HCT116 (cell line): Measurements from ENCODE around the gene ADGRL3. TPM values are rescaled to one million over a fixed set of nuclear protein-coding genes. Genes with fewer than 3 reads are reported as not detected.

Experiments used
- ATAC-seq: fragments of 200-7000 bp; cut with Tn5 transposase; 2 replicates; pipeline ENCODE4 v1.9.1; 2020; ENCODE audit warnings: mild to moderate bottlenecking, moderate library complexity
- BruUV-seq: library from RNA; stranded (reverse); fragments of 400-500 nt; replicated peaks from 2 replicates; lab custom pipeline; 2021; lab: Mats Ljungman, UMichigan
- CTCF ChIA-PET: fragments of 300-600 bp; sonication (Branson Sonifier 250); formaldehyde crosslinking; loops from one replicate; lab custom pipeline; 2021; ENCODE audit warnings: antibody characterized with exemption; lab: Charles Lee
- POLR2A ChIA-PET: fragments of 300-600, 350-600 bp; sonication (Branson Sonifier 250); formaldehyde crosslinking; loops from one replicate; lab custom pipeline; 2021; ENCODE audit warnings: antibody characterized with exemption; lab: Charles Lee
- RAD21 ChIA-PET, 2 experiments: fragments of 300-600 bp; sonication (Branson Sonifier 250); formaldehyde crosslinking; loops; one replicate each; lab custom pipeline; 2023; ENCODE audit warnings: low total read pairs in 2 of 2; ENCODE audit not compliant: uncharacterized antibody in 2 of 2, unreplicated experiment in 2 of 2, low non-redundant PET in 1 of 2; lab: Charles Lee
- DNase-seq: peaks from one replicate; pipeline ENCODE4 v3.0.0-alpha.2; 2010; ENCODE audit warnings: low read depth, low spot score
- H2AFZ ChIP-seq: fragments of 200-600 bp; shearing (Covaris generic), sonication (generic); 2 replicates; pipeline ENCODE4 v1.6.1; 2017; ENCODE audit warnings: low read depth, mixed run types, mixed read lengths, antibody characterized with exemption, low read length; ENCODE audit not compliant: poor library complexity, severe bottlenecking
- H3K27ac ChIP-seq: 2 replicates; pipeline ENCODE4 v1.5.1; 2012; ENCODE audit warnings: low read depth, low read length
- H3K27me3 ChIP-seq: fragments of 200-600 bp; sonication (generic); 2 replicates; pipeline ENCODE4 v1.6.1; 2016; ENCODE audit warnings: mixed run types, low read length, mixed read lengths; ENCODE audit not compliant: insufficient read depth
- H3K36me3 ChIP-seq, 2 experiments: fragments of 200-500 bp in 1 of 2; fragments of 200-600 bp in 1 of 2; sonication (Bioruptor generic) in 1 of 2; sonication (generic) in 1 of 2; 2 replicates each; pipeline versions ENCODE4 v1.5.1 to v1.6.1; 2014 to 2016; ENCODE audit warnings: low read length in 2 of 2, inconsistent platforms in 1 of 2, mixed read lengths in 1 of 2, mixed run types in 1 of 2; ENCODE audit not compliant: insufficient read depth in 2 of 2, control insufficient read depth in 1 of 2
- H3K4me1 ChIP-seq, 2 experiments: fragments of 200-600 bp in 1 of 2; sonication (generic) in 1 of 2; 2 replicates each; pipeline versions ENCODE4 v1.5.1 to v1.6.1; 2012 to 2017; ENCODE audit warnings: low read length in 2 of 2, inconsistent platforms in 1 of 2, mild to moderate bottlenecking in 1 of 2, mixed read lengths in 1 of 2, mixed run types in 1 of 2, moderate library complexity in 1 of 2; ENCODE audit not compliant: insufficient read depth in 2 of 2, control insufficient read depth in 1 of 2
- H3K4me2 ChIP-seq: fragments of 200-600 bp; sonication (generic); 2 replicates; pipeline ENCODE4 v1.6.1; 2017; ENCODE audit warnings: mixed run types, low read length, mixed read lengths
- H3K4me3 ChIP-seq, 2 experiments: fragments of 200-600 bp in 1 of 2; sonication (generic) in 1 of 2; replicated peaks in 1 of 2; 2 replicates each; pipeline ENCODE4 v1.5.1; 2011 to 2016; ENCODE audit warnings: low read length in 2 of 2, control low read depth in 1 of 2, low read depth in 1 of 2, mild to moderate bottlenecking in 1 of 2, mixed read lengths in 1 of 2, mixed run types in 1 of 2
- H3K79me2 ChIP-seq: fragments of 200-600 bp; sonication (generic); 2 replicates; pipeline ENCODE4 v1.6.1; 2017; ENCODE audit warnings: mild to moderate bottlenecking, mixed run types, low read length, moderate library complexity, mixed read lengths; ENCODE audit not compliant: insufficient read depth
- H3K9ac ChIP-seq: fragments of 200-600 bp; sonication (generic); 2 replicates; pipeline ENCODE4 v1.6.1; 2016; ENCODE audit warnings: low read length, mixed read lengths
- H3K9me2 ChIP-seq: fragments of 200-600 bp; sonication (generic), shearing (Covaris generic); 2 replicates; pipeline ENCODE4 v1.6.1; 2017; ENCODE audit warnings: mixed run types, mild to moderate bottlenecking, moderate library complexity; ENCODE audit not compliant: insufficient read depth
- H3K9me3 ChIP-seq, 2 experiments: fragments of 200-500 bp in 1 of 2; fragments of 200-600 bp in 1 of 2; sonication (Bioruptor generic) in 1 of 2; sonication (generic) in 1 of 2; 2 replicates each; pipeline ENCODE4 v1.6.1; 2014 to 2017; ENCODE audit warnings: low read length in 2 of 2, mixed read lengths in 2 of 2, inconsistent platforms in 1 of 2, low read depth in 1 of 2, mild to moderate bottlenecking in 1 of 2, mixed run types in 1 of 2, moderate library complexity in 1 of 2; ENCODE audit not compliant: control insufficient read depth in 1 of 2, insufficient read depth in 1 of 2
- H4K20me1 ChIP-seq: fragments of 200-600 bp; sonication (generic), shearing (Covaris generic); 2 replicates; pipeline ENCODE4 v1.6.1; 2017; ENCODE audit warnings: mixed run types, mild to moderate bottlenecking, moderate library complexity; ENCODE audit not compliant: insufficient read depth
- CBX3 ChIP-seq: IDR thresholded peaks from 2 replicates; pipeline ENCODE4 v1.6.1; 2012; ENCODE audit warnings: low read depth
- ELF1 ChIP-seq: IDR thresholded peaks from 2 replicates; pipeline ENCODE4 v1.6.1; 2012; ENCODE audit warnings: low read depth, borderline replicate concordance
- EZH2 ChIP-seq: fragments of 200-600 bp; sonication (generic); IDR thresholded peaks from 2 replicates; pipeline ENCODE4 v1.6.1; 2017; ENCODE audit warnings: antibody characterized with exemption, mixed run types
- EZH2phosphoT487 ChIP-seq: fragments of 200-600 bp; IDR thresholded peaks from 2 replicates; pipeline ENCODE4 v1.6.1; 2018; ENCODE audit warnings: antibody characterized with exemption, borderline replicate concordance
- POLR2A ChIP-seq: IDR thresholded peaks from 2 replicates; pipeline ENCODE4 v1.7.0; 2011; ENCODE audit warnings: borderline replicate concordance; ENCODE audit not compliant: insufficient read depth, insufficient read length; ENCODE audit errors: extremely low read depth
- SIN3A ChIP-seq: IDR thresholded peaks from 2 replicates; pipeline ENCODE4 v1.6.1; 2012; ENCODE audit warnings: low read depth
- SP1 ChIP-seq: IDR thresholded peaks from 2 replicates; pipeline ENCODE4 v1.6.1; 2012; ENCODE audit warnings: low read depth
- SRF ChIP-seq: IDR thresholded peaks from 2 replicates; pipeline ENCODE4 v1.6.1; 2012; ENCODE audit warnings: low read depth
- ZFX ChIP-seq: fragments of 450-650 bp; IDR thresholded peaks from 2 replicates; pipeline ENCODE4 v1.6.1; 2017
- intact Hi-C: fragments of 100-400 bp; cut with micrococcal nuclease; formaldehyde crosslinking; loops from 2 replicates; pipeline ENCODE4 v1.10.0; 2022
- total RNA-seq: library from RNA; stranded (reverse); gene quantifications from one replicate; pipeline ENCODE4 v1.2.1, GENCODE V29; 2021; ENCODE audit not compliant: unreplicated experiment
- TF ChIP-seq, protein P1 (sequence below): IDR thresholded peaks from 2 replicates; pipeline ENCODE4 v1.6.1; 2011; ENCODE audit warnings: mild to moderate bottlenecking, low read length, moderate library complexity; ENCODE audit not compliant: insufficient replicate concordance; ENCODE audit errors: extremely low read depth
- TF ChIP-seq, protein P2 (sequence below): IDR thresholded peaks from 2 replicates; pipeline ENCODE4 v1.6.1; 2012; ENCODE audit warnings: low read depth

The ADGRL3 gene
- total RNA-seq, 1 experiment from 2014 or later: not detected

- H3K9me3 ChIP-seq: peaks cover 7 to 8% of the 10 kb centered on the region in 2 experiments; a peak in 3 of 4 replicates
- H3K79me2 ChIP-seq: no peaks in the 10 kb centered on the region
- POLR2A ChIA-PET: no interaction called here
- no peaks in the 10 kb centered on the region for H3K9me2 ChIP-seq
- DNase-seq (no peak), ATAC-seq (no peak)
- no peak overlapping the region for H3K27ac ChIP-seq
- H3K4me3 ChIP-seq: no peak overlapping the region
- no peak overlapping the region for H3K9ac ChIP-seq
- H3K27me3 ChIP-seq: no peaks in the 10 kb centered on the region
- H3K4me1 ChIP-seq: no peaks in the 10 kb centered on the region
- RAD21 ChIA-PET: no interaction called here
- CTCF ChIA-PET: no interaction called here
- BruUV-seq: no TSS peak
- TF ChIP-seq EZH2phosphoT487: no peak
- TF ChIP-seq, protein P1, sequence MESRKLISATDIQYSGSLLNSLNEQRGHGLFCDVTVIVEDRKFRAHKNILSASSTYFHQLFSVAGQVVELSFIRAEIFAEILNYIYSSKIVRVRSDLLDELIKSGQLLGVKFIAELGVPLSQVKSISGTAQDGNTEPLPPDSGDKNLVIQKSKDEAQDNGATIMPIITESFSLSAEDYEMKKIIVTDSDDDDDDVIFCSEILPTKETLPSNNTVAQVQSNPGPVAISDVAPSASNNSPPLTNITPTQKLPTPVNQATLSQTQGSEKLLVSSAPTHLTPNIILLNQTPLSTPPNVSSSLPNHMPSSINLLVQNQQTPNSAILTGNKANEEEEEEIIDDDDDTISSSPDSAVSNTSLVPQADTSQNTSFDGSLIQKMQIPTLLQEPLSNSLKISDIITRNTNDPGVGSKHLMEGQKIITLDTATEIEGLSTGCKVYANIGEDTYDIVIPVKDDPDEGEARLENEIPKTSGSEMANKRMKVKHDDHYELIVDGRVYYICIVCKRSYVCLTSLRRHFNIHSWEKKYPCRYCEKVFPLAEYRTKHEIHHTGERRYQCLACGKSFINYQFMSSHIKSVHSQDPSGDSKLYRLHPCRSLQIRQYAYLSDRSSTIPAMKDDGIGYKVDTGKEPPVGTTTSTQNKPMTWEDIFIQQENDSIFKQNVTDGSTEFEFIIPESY: no peak
- no peak for TF ChIP-seq SP1
- no peak for TF ChIP-seq POLR2A
- no peak for TF ChIP-seq CBX3
- no peaks in the 10 kb centered on the region for H3K36me3 ChIP-seq
- intact Hi-C loops: no loop called here
- no peak overlapping the region for H2AFZ ChIP-seq
- H3K4me2 ChIP-seq: no peak overlapping the region
- no peaks in the 10 kb centered on the region for H4K20me1 ChIP-seq
Observed at GRCh38 chr4:61559396-61559795, 359.3 kb downstream of the ADGRL3 start.

DNA sequence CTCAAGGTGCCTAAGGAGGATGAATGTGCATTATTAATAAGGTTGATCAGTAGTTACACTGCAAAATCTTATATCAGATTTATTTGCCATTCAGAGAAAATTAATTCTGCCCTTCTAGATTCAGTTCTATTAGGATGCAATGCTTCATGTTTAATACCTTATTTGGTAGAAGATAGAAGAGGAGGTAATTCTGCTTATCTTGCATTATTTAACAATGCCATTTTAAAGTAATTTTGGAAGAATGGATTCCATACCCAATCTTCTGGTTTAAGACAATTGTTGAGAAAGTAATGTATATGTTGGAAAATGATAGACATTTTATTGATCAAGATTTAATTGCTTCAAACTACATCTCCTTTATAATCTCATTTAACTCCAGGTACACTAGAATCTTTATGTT is 360.9 kb downstream of the ADGRL3 start:
- RAD21 ChIA-PET: no interaction called here
- no peak overlapping the region for H3K4me2 ChIP-seq
- H3K27me3 ChIP-seq: no peaks in the 10 kb centered on the region
- TF ChIP-seq EZH2: no peak
- TF ChIP-seq, protein P1: no peak
- TF ChIP-seq EZH2phosphoT487: no peak
- no peak for TF ChIP-seq POLR2A
- TF ChIP-seq ELF1: no peak
- TF ChIP-seq ZFX: no peak
- no peak for TF ChIP-seq SIN3A
- TF ChIP-seq, protein P2, sequence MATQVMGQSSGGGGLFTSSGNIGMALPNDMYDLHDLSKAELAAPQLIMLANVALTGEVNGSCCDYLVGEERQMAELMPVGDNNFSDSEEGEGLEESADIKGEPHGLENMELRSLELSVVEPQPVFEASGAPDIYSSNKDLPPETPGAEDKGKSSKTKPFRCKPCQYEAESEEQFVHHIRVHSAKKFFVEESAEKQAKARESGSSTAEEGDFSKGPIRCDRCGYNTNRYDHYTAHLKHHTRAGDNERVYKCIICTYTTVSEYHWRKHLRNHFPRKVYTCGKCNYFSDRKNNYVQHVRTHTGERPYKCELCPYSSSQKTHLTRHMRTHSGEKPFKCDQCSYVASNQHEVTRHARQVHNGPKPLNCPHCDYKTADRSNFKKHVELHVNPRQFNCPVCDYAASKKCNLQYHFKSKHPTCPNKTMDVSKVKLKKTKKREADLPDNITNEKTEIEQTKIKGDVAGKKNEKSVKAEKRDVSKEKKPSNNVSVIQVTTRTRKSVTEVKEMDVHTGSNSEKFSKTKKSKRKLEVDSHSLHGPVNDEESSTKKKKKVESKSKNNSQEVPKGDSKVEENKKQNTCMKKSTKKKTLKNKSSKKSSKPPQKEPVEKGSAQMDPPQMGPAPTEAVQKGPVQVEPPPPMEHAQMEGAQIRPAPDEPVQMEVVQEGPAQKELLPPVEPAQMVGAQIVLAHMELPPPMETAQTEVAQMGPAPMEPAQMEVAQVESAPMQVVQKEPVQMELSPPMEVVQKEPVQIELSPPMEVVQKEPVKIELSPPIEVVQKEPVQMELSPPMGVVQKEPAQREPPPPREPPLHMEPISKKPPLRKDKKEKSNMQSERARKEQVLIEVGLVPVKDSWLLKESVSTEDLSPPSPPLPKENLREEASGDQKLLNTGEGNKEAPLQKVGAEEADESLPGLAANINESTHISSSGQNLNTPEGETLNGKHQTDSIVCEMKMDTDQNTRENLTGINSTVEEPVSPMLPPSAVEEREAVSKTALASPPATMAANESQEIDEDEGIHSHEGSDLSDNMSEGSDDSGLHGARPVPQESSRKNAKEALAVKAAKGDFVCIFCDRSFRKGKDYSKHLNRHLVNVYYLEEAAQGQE: no peak
- no peak for TF ChIP-seq SRF
- CTCF ChIA-PET: no interaction called here
- no peak overlapping the region for H3K9ac ChIP-seq
- POLR2A ChIA-PET: no interaction called here
- no peak overlapping the region for H2AFZ ChIP-seq
- ATAC-seq (no peak), DNase-seq (no peak)
- H3K9me2 ChIP-seq: no peaks in the 10 kb centered on the region
- H3K36me3 ChIP-seq: no peaks in the 10 kb centered on the region
- H3K9me3 ChIP-seq: peaks cover 8 to 12% of the 10 kb centered on the region in 2 experiments; a peak in 3 of 4 replicates
- H3K4me1 ChIP-seq: no peaks in the 10 kb centered on the region
- H4K20me1 ChIP-seq: no peaks in the 10 kb centered on the region
- BruUV-seq: no TSS peak
- intact Hi-C loops: no loop called here
- no peaks in the 10 kb centered on the region for H3K79me2 ChIP-seq
- H3K4me3 ChIP-seq: no peak overlapping the region
- no peak overlapping the region for H3K27ac ChIP-seq
